HG02642 (cell line): ENCODE measurements around the gene C6orf15.

Experiments used
- ATAC-seq: cut with Tn5 transposase; IDR thresholded peaks from one replicate; pipeline ENCODE4 v1.9.1; 2021; ENCODE audit warnings: mild to moderate bottlenecking; ENCODE audit not compliant: unreplicated experiment, poor library complexity

C6orf15 gene

DNA sequence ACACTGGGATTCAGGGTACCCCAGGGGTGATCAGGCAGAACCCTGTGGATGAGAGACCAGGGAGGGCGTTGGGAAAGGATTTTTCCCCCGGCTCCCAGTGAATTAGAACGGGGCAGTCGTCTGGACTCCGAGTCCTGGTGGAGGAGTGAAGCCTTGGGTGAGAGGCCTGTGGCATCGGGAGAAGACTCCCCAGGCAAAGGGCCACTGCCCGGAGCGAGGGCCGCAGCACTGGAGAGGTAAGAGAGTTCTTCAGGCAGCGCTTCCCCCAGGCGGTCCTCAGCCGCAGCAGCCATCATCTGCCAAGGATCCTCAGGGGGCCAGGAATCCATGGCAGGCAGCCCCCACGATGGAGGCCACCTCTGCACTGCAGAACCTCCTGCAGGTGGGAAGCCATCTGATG is 663 bp downstream of the C6orf15 start:
- ATAC-seq: no peak

DNA sequence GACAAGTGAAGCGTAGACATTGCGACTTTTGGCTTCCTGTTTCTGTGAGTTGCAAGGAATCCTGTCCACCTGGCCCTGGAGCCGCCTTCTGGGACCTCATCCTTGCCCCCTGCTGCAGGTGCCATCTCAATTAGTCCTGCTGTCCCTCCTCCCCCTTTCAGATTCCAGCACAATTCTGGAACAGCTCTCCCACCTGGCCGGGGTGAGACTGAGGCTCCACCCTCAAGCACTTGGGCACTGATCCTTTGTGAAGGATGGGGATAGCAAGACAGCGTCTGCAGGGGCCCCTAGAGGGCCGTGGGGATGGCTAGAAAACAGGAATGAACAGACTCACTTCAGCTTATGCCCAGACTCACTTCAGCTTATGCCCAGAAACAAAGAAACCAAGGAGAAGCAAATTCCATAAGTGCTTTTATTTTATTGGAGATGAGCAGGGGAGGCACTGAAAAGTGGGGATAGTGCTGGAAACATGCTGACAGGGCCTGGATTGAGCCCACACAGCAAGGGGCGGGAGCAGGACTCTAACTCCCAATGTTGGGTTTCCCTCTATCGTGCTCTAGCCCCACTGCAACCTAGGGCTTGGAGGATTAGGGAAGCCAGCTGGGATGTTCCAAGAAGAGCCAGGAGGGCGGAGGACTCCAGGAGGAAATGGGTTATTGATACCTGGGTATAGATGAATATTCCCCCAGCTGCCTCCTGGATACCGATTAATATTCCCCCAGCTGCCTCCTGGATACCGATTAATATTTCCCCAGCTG is 1.4 kb downstream of the C6orf15 start:
- no peak for ATAC-seq

DNA sequence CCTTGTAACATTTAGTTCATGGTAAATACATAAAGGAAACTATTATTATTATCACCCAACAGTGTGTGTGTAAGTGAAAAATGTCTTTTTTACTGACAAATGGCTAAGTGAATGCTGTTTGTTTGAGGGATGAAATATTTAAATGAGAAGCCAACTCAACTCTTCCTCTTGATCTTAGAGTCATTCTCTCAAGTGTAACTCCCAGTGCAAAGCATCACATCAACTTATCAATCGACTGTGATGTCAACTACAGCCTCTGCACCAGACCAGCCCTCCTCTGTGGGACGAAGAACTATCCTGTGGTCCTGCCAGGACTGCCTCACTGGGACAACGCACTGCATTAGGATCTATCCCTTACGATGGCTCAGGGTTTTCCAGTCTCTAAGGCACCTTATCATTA is 5.3 kb downstream of the C6orf15 start:
- no peak for ATAC-seq

DNA sequence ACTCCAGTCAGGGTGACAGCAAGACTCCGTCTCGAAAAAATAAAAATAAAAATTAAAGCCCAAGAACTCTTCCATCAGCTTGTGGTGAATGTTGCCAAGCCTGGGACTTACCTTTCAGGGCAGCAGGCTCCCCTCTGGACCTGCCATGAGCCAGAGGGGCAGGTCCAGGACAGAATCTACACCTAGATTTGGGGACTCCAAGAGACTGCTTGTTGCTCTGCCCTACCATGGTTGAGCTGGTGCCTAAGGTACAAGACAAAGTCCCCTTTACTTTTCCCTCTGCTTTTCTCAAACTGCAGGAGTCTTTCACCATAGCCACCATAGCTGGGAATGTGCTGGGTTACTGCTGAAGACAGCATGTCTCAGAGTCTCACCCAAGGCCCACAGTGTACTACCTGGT is 9.2 kb downstream of the C6orf15 start:
- ATAC-seq: no peak

DNA sequence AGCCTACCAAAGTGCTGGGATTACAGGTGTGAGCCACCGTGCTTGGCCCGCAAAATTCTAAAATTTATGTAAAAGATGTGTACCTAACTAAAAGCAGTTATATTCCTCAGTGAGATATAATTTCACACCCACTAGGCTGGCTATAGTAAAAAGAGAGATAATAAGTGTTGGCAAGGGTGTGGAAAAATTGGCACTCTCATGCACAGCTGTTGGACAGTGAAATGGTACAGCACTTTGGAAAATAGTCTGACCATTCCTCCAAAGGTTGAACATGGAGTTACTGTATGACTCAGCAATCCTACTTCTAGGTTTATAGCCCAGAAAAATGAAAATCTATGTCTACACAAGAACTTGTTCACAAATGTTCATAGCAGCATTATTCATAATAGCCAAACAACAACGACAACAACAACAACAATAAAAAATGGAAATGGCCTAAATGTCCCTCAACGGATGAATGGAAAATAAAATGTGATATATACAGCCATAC is 13.9 kb downstream of the C6orf15 start:
- no peak for ATAC-seq

DNA sequence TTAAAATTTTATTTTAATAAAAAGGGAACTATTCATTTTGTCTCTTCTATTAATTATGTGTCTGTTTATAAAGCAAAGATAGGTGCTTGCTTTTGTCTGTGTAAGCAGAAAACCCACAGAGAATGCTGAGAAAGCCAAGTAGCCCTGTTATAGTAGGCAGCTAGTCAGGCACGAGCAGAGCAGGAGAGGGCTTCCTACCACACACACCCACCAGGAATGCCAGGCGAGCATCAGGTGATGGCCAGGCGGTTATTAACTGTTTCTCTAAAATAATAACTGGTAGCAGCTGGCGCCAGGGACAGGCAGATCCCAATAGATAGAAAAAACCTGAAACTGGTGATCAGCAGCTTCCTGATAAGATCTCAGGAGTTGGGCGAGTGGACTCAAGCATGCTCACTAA is 15.7 kb downstream of the C6orf15 start:
- no peak for ATAC-seq

DNA sequence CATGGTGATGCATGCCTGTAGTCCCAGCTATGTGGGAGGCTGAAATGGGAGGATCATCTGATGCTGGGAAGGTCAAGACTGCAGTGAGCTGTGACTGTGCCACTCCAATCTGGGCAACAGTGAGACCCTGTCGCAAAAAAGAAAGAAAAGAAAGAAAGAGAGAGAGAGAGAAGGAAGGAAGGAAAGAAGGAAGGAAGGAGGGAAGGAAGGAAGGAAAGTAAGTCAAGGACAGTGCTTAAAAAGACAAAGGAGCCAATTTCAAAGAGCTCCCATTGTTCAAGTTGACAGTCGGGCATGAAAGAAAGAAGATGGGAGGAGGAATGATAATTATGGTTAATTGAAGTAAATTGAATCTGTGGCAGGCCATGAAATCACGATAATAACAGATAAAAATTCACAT is 16.2 kb downstream of the C6orf15 start:
- no peak for ATAC-seq

DNA sequence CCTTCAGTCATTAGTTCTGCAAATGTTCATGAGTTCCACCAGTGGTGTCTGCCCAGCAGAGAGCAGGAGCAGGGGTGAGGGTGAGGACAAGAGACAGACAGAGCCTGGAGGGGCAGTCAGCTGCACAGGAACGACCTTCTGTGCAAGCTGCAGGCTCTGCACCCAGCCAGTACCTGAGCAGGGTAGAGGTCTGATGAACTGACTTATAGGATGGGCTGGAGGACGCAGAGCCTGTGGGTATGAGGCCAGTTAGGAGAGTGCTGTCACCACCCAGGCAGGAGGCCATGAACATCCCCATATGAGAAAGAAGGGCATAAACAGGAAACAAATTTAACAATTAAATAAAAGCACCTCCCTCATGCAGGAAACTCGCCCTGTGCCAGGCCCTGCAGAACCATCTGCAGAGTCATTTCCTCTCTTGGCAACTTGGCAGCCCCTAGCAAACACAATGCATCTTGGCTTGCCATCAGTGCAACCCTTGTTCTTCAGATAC is 17.9 kb downstream of the C6orf15 start:
- no peak for ATAC-seq

DNA sequence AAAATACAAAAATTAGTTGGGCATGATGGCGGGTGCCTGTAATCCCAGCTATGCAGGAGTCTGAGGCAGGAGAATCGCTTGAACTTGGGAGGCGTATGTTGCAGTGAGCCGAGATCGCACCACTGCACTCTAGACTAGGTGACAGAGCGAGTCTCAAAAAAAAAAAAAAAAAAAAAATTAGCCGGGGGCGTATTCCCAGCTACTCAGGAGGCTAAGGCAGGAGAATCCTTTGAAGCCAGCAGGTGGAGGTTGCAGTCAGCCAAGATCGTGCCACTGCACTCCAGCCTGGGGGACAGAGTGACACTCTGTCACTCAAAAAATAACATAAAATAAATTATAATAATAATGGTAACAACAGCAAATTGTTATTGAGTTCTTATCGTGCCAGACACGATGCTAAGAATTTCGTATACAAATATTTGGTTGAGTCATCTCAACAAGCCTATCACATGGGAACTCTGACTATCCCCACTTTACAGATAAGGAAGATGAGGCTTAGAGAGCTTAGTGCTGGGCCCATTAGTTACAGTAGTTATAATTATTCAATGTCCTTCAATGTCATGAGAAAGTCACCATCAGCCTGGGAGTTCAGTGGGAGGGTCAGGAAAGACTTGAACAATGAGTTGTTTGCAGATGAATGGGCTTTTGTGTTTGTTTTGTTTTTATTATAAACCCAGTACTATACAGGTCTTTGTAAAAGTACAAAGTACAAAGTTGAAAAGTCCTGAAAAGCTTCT is 19.4 kb downstream of the C6orf15 start:
- ATAC-seq: no peak

DNA sequence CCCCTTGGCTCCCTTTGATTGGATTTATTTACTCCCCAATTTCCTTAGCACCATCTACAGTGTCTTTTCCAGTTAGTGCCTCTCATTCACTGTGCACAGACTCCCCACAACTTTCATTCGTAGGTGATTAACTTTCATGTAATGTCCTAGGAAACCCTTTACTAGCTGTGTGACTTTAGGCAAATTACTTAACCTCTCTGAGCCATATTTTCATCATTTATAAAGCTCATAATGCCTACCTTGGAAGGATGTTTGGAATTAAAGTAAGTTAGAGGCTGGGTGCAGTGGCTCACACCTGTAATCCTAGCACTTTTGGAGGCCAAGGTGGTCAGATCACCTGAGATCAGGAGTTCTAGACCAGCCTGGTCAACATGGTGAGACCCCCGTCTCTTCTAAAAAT is 20.1 kb downstream of the C6orf15 start:
- ATAC-seq: no peak

DNA sequence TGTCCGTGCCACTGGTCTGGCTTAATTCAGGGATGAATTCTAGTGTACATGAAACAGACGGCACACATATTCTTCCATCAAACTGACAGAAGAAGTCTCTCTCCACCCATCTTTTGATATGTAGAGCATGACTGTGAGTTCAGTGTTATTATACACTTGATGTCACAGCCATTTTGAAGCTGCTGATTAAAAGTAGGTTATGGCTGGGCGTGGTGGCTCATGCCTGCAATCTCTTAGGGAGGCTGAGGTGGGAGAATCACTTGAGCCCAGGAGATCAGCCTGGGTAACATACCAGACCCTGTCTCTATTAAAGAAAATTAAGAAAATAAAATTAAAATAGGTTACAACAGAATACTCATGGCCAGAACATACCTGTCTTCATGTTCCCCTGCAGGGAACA is 20.7 kb downstream of the C6orf15 start:
- no peak for ATAC-seq

DNA sequence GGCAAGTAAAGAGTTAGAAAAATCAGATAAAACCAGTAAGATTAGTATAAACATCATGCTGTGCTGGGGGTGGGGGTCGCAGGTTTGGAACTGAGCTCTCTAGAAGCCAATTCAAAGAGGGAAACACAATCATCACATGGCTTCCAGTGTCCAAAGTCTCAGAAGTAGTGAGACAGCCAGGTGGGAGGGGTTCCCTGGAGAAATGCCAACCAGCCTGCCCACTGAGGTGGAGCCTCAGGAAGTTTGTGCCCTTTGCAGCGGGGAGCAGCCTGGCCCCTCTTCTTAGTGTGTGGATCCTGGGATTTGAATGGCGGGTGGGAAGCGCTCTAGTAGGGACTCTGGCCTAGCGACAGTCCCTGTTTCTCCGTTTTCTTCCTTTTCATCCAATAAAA is 21.4 kb downstream of the C6orf15 start:
- no peak for ATAC-seq

DNA sequence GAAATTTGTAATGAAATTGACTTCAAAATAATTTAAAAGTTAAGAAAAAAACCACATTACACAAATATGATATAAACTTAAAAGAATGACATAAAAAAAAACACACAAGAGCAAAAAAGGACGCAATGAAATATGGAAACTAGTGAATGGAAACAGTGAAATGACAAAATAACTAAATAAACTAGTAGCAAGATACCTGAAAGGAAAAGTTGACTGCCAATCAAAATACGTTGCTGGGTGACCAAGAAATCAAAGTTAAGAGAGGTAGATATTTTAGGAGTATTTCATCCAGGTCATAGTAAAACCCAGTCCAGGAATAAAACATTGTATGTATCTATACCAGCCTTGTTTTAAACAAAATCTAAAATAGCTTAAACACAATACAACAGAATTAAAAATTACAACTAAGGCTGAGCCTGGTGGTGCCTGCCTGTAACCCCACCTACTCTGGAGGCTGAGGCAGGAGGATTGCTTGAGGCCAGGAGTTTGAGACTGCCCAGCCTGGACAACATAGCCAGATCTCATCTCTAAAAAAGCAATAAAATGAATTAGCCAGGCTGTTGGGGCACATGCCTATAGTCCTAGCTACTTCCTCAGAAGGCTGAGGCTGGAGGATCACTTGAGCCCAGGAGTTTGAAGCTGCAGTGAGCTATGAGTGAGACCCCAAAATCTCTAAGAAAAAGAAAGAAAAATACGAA is 22.0 kb downstream of the C6orf15 start:
- no peak for ATAC-seq

DNA sequence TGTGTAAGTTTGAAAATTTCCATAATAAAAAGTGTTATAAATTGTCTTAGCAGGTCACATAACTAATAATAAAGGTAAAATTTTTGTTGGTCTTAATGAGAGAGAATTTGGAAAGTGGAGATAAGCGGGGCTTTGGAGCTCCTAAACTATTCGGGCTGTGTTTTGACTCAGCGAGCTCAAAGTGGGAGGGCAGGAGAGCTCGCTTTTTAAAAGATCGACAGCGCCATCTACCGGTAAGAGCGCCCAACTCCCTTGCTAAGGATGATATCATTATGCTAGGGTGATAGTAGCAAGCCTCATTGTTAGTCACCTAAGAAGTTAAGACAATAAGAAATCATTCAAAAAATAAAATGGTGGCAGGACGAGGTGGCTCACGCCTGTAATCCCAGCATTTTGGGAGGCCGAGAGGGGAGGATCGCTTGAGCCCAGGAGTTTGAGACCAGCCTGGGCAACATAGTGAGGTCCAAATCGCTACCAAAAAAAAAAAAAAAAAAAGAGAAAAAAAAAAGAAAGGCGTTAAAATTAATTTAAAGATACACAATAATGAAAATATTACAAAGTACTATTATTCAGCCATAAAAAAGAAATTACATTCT is 24.8 kb downstream of the C6orf15 start:
- no peak for ATAC-seq

DNA sequence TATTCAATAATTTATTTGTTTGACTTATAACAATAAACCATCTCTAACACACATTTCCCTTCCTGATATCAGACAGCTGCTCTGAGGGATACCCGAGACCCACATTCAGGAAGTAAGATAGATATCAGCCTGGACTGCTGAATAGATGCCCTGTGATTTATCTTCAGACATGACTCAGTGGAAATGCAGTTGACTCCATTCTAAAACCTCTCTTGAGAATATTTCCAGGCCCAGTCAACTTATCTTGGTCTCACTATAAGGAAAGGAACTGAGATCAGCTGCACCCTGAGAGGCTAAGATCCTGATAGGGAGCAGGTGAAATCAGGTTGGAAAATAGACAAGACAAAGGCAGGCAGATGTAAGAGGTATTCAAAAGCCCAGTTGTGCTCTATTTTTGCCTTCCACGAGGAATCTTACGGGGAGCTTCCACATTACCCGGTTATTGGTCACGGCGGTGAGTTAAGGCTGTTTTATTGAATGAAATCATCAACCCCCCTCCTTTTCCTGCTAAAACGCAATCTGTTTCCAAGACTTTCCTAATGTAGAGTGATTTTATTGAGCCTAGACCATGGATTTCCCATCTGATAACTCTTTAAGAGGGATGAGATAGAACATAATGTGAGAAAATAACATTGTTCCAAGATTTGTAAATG is 25.5 kb downstream of the C6orf15 start:
- no peak for ATAC-seq

DNA sequence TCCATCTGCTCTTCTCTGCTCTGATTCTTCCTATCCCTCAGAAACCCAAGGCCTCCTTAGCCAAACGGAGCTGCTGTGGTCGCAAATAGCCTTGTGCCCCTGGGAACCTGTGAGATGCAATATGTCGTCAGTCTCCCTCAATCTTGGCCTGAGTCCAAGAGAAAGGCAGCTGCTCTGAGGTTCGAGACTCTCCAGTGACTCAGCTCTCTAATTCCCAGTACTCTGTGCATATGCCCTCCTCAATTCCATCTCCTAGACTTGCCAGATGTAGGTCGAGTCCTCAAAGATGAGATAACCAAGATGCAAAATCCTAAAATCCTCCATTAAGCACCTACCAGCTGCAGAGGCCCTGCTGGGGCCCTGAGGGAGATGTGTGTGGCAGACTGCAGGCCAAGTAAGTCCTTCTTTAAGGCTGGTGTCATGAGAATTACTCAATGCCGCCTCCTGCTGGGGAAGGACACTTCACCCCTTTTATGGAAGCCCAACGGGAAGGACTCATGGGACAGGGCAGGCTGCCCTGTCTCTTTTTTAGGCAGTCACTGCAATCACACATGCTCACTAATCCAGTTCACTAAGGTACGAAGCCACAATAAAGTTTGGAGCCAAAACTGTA is 28.5 kb downstream of the C6orf15 start:
- no peak for ATAC-seq

DNA sequence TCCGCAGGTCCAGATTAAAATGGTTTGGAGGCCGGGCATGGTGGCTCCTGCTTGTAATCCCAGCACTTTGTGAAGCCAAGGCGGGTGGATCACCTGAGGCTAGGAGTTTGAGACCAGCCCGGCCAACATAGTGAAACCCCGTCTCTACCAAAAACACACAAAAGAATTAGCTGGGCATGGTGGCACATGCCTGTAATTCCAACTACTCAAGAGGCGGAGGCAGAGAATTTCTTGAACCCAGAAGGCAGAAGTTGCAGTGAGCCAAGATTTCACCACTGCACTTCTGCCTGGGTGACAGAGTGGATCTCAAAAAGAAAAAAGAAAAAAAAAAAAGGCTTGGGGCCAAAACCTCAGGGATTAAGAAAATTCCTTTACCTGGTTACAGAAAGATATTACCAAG is 30.5 kb downstream of the C6orf15 start:
- ATAC-seq: no peak

DNA sequence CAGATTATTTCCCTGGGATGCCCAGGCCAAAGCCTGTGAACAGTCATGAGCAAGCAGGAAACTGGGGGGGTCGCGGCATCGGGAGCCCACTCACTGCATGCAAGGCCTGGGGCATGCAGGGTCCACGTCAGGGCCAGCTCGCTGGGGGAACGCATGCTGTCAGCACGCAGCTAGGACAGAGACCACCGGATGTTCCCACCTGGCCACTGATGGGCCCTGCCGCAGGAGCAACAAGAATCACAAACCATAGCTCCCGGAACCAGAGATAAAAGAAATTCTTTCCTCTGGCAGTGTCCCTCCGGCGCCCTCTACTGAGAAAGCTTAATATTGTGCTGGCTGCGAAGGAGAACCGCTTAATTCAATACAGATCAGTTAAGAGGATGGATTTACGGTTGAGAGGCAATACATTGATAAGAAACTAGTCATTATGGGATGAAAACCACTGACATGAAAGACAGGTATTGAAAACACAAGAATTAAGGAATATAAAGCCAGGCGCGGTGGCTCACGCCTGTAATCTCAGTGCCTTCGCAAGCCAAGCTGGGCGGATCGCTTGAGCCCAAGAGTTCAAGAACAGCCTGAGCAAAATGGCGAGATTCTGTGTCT is 32.6 kb downstream of the C6orf15 start:
- ATAC-seq: no peak

DNA sequence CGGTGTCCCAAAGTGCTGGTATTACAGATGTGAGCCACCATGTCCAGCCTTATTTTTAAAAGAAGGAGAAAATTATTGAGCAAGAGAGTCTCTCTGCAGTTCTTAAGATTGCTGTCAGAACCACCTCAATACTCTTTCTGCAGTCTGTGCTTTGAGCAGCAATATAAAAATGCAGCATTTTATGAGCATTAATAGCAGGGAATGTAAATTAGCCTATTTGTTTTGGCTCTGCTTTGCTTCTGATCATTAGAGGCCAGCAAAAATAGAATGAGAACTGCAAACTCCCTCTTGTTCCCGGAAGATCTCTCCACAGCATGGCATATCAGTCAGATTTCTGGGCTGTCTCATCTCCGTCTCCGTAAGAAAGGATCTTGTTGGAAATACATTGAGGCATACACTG is 35.8 kb downstream of the C6orf15 start:
- no peak for ATAC-seq
